Upper lobe of left lung (tissue), 4 donors: ENCODE data around the gene CDH13.

Experiments used
- POLR2A ChIP-seq, 4 donors: fragments of 450-650 bp; IDR thresholded peaks; one replicate each; pipeline ENCODE4 v1.5.1; 2016 to 2017; ENCODE audit warnings: antibody characterized with exemption in 4 of 4, mild to moderate bottlenecking in 2 of 4
- POLR2AphosphoS5 ChIP-seq, 2 donors: sonication (generic); formaldehyde crosslinking; IDR thresholded peaks; one replicate each; pipeline ENCODE4 v1.5.1; 2017; ENCODE audit warnings: antibody characterized with exemption in 2 of 2
- TF ChIP-seq, protein P1 (sequence below), 6 experiments: fragments of 450-650 bp in 4 of 6; fragments of 200-600 bp in 2 of 6; sonication (generic) in 2 of 6; IDR thresholded peaks; one replicate each; pipeline ENCODE4 v1.5.1; 2016 to 2019; ENCODE audit warnings: antibody characterized with exemption in 6 of 6

DNA sequence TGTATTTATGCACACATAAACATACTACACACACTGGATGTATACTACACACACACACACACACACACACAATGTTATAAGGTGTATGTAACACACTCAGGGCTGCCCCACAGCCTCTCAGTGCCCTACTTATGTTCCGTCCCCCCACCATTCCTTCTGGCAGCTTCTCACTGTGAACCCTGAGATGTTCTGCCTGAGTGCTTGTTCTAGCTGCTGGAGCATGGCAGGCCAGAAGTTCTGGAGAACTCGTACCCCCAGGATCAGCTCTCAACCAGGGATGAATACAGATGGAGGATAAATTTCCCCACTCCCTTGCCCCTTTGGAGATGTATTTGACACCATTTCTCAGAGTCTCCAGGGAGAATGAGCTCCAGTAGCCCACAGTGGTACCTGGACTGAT, 76.4 kb downstream of the CDH13 start:
- no peak for TF ChIP-seq POLR2A (IDR thresholded peaks at IDR 0.05)
- no peak for TF ChIP-seq POLR2AphosphoS5 (IDR thresholded peaks at IDR 0.05)
- TF ChIP-seq, protein P1, sequence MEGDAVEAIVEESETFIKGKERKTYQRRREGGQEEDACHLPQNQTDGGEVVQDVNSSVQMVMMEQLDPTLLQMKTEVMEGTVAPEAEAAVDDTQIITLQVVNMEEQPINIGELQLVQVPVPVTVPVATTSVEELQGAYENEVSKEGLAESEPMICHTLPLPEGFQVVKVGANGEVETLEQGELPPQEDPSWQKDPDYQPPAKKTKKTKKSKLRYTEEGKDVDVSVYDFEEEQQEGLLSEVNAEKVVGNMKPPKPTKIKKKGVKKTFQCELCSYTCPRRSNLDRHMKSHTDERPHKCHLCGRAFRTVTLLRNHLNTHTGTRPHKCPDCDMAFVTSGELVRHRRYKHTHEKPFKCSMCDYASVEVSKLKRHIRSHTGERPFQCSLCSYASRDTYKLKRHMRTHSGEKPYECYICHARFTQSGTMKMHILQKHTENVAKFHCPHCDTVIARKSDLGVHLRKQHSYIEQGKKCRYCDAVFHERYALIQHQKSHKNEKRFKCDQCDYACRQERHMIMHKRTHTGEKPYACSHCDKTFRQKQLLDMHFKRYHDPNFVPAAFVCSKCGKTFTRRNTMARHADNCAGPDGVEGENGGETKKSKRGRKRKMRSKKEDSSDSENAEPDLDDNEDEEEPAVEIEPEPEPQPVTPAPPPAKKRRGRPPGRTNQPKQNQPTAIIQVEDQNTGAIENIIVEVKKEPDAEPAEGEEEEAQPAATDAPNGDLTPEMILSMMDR (IDR thresholded peaks at IDR 0.05) = no peak
